Ishikawa (cell line): ENCODE measurements around the gene SH3YL1.

Experiments used
- CEBPB ChIP-seq: IDR thresholded peaks from 2 replicates; pipeline ENCODE4 v1.6.1; 2012
- CREB1 ChIP-seq: IDR thresholded peaks from 2 replicates; pipeline ENCODE4 v1.6.1; 2012; ENCODE audit warnings: low read depth
- EGR1 ChIP-seq: IDR thresholded peaks from 2 replicates; pipeline ENCODE4 v1.6.1; 2012
- EP300 ChIP-seq: IDR thresholded peaks from 2 replicates; pipeline ENCODE4 v1.6.1; 2012; ENCODE audit warnings: borderline replicate concordance
- FOXM1 ChIP-seq: IDR thresholded peaks from 2 replicates; pipeline ENCODE4 v1.6.1; 2012; ENCODE audit warnings: low read depth, borderline replicate concordance
- NFIC ChIP-seq: IDR thresholded peaks from 2 replicates; pipeline ENCODE4 v1.6.1; 2012
- RAD21 ChIP-seq: IDR thresholded peaks from 2 replicates; pipeline ENCODE4 v1.6.1; 2012; ENCODE audit warnings: low read depth
- TAF1 ChIP-seq: IDR thresholded peaks from 2 replicates; pipeline ENCODE4 v1.6.1; 2012; ENCODE audit warnings: low read depth, mild to moderate bottlenecking
- TCF12 ChIP-seq: IDR thresholded peaks from 2 replicates; pipeline ENCODE4 v1.6.1; 2012; ENCODE audit warnings: low read depth
- TEAD4 ChIP-seq: IDR thresholded peaks from 2 replicates; pipeline ENCODE4 v1.6.1; 2012
- YY1 ChIP-seq: IDR thresholded peaks from 2 replicates; pipeline ENCODE4 v1.6.1; 2012; ENCODE audit warnings: low read depth
- ZBTB7A ChIP-seq: IDR thresholded peaks from 2 replicates; pipeline ENCODE4 v1.6.1; 2012; ENCODE audit warnings: low read depth
- TF ChIP-seq, protein P1 (sequence below): IDR thresholded peaks from 2 replicates; pipeline ENCODE4 v1.6.1; 2012
- TF ChIP-seq, protein P2 (sequence below): IDR thresholded peaks from 2 replicates; pipeline ENCODE4 v1.6.1; 2012
- TF ChIP-seq, protein P3 (sequence below): IDR thresholded peaks from 2 replicates; pipeline ENCODE4 v1.6.1; 2012; ENCODE audit warnings: low read depth, mild to moderate bottlenecking

The SH3YL1 gene

DNA sequence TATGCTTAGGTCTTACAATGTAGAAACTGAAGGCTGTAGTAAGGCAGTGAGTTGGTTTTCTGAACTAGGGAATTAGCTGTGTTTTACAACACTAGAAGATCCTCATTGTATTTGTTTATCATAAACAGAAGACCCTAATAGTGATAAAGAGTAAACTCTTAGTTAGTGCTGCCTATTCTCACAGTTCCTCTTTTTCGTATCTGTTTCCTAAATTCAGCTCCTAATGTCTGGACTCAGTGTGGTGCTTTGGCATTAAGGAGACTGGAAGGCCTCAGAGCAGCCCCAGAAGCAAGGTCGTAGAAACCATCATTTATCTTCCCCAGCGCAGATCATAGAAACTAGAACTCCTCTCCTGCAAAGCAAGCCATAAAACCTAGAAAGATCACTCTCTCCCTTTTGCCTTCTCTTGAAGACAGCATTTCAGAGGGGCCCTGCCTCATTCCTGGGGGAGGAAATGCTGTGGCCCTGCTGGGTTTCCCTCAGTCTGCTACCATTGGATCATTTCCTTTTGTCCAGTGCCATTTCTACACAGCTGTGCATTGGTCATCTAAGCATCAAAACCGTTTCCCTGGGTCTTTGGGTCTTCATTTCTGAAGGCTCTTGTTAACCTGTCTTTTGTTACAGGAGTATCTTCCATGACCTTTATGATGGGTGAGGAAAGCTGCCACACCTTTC is 5.7 kb upstream of the SH3YL1 start:
- no peak for TF ChIP-seq YY1
- no peak for TF ChIP-seq ZBTB7A
- no peak for TF ChIP-seq CREB1
- TF ChIP-seq TEAD4, result no peak
- no peak for TF ChIP-seq EGR1

DNA sequence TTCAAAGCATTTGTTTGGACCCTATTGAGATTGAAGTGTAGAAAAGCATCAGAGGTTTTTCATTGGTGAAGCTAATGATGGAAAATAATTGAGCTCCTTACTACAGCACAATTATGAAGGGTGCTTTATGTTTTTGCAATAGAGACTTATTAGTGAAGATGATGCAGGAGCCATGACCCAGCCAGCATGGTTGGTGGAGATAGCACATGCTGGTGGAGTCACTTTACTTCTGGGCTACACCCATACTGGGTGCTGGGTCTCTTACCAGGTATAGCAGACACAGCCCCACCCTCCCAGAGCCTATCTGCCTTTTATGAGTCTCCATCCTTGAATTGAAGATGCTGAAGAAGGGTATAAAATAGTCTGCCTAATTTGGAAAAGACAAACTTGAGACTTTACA is 4.5 kb upstream of the SH3YL1 start:
- no peak for TF ChIP-seq ZBTB7A
- no peak for TF ChIP-seq RAD21
- TF ChIP-seq, protein P1, sequence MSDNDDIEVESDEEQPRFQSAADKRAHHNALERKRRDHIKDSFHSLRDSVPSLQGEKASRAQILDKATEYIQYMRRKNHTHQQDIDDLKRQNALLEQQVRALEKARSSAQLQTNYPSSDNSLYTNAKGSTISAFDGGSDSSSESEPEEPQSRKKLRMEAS, result no peak
- no peak for TF ChIP-seq TCF12
- no peak for TF ChIP-seq TEAD4
- TF ChIP-seq, protein P2, sequence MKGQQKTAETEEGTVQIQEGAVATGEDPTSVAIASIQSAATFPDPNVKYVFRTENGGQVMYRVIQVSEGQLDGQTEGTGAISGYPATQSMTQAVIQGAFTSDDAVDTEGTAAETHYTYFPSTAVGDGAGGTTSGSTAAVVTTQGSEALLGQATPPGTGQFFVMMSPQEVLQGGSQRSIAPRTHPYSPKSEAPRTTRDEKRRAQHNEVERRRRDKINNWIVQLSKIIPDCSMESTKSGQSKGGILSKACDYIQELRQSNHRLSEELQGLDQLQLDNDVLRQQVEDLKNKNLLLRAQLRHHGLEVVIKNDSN, result no peak
- TF ChIP-seq FOXM1, result no peak
- TF ChIP-seq EGR1, result no peak
- no peak for TF ChIP-seq CREB1
- no peak for TF ChIP-seq EP300
- no peak for TF ChIP-seq YY1
- TF ChIP-seq NFIC, result no peak
- no peak for TF ChIP-seq TAF1
- no peak for TF ChIP-seq CEBPB
- TF ChIP-seq, protein P3, sequence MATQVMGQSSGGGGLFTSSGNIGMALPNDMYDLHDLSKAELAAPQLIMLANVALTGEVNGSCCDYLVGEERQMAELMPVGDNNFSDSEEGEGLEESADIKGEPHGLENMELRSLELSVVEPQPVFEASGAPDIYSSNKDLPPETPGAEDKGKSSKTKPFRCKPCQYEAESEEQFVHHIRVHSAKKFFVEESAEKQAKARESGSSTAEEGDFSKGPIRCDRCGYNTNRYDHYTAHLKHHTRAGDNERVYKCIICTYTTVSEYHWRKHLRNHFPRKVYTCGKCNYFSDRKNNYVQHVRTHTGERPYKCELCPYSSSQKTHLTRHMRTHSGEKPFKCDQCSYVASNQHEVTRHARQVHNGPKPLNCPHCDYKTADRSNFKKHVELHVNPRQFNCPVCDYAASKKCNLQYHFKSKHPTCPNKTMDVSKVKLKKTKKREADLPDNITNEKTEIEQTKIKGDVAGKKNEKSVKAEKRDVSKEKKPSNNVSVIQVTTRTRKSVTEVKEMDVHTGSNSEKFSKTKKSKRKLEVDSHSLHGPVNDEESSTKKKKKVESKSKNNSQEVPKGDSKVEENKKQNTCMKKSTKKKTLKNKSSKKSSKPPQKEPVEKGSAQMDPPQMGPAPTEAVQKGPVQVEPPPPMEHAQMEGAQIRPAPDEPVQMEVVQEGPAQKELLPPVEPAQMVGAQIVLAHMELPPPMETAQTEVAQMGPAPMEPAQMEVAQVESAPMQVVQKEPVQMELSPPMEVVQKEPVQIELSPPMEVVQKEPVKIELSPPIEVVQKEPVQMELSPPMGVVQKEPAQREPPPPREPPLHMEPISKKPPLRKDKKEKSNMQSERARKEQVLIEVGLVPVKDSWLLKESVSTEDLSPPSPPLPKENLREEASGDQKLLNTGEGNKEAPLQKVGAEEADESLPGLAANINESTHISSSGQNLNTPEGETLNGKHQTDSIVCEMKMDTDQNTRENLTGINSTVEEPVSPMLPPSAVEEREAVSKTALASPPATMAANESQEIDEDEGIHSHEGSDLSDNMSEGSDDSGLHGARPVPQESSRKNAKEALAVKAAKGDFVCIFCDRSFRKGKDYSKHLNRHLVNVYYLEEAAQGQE, result no peak

DNA sequence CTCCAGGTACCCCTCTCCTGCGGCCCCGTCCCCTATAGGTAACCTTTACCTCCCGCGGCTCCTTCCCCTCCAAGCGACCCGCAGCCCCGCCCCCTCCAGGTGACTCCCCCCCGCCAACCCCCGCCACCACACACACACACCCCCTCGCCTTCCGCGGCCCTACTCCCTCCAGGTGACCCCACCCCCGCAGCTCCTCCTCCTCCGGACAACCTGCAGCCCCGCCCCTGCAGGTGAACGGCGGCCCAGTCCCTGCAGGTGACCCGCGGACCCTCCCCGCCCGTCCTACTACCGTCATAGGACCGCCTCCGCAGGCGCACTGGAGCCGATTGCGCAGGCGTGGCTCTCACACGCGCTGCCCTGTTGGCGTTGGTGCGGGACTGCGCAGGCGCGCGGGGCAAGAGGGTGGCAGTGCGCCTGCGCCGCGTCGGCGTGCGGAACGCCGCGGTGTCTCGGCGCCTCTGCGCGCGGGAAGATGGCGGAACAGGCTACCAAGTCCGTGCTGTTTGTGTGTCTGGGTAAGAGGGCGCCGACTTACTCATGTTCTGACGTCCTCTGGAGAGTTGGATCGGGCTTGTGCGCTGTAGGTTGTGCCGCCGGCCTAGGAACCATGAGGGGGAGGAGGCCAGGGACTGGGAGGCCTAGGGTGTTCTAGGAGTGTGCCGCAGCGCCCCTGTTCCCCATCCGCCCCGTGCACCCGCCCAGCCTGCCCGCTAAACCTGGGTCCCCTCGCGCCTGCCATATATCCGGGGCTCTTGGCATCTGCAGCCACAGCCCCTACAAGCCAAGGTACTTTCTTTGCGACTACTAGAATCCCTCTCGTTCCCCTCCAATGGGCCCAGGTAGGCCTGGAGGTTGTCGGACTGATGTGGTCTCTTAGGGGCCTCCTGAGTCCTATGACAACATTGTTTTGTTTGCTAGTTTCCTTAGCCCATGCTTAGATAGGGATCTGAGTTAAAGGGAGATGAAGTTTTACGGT is 949 bp upstream of the SH3YL1 start, which contains the start of gene ACP1:
Gene ACP1 (plus strand): TSS at position 455 of the 976 bp plus-strand sequence. CDS start 18 bp downstream, at position 473.
- TF ChIP-seq, protein P3, result no peak
- TF ChIP-seq FOXM1, result no peak
- TF ChIP-seq TCF12, result peak; percentile 47; the same call in 1 of the 2 replicates
- TF ChIP-seq, protein P1, result peak; percentile 56; the same call in 1 of the 2 replicates
- TF ChIP-seq TEAD4, result peak; percentile 41; the same call in 1 of the 2 replicates
- no peak for TF ChIP-seq RAD21
- TF ChIP-seq ZBTB7A, result no peak
- TF ChIP-seq CEBPB, result no peak
- TF ChIP-seq YY1, result peak; percentile 95
- TF ChIP-seq TAF1, result peak; percentile 93
- TF ChIP-seq NFIC, result no peak
- no peak for TF ChIP-seq EP300
- TF ChIP-seq EGR1, result peak; percentile 69
- TF ChIP-seq CREB1, result 0 out of 2 replicates have a peak, but pooled peaks have one; percentile 25
- TF ChIP-seq, protein P2, result peak; percentile 61; the same call in 1 of the 2 replicates

DNA sequence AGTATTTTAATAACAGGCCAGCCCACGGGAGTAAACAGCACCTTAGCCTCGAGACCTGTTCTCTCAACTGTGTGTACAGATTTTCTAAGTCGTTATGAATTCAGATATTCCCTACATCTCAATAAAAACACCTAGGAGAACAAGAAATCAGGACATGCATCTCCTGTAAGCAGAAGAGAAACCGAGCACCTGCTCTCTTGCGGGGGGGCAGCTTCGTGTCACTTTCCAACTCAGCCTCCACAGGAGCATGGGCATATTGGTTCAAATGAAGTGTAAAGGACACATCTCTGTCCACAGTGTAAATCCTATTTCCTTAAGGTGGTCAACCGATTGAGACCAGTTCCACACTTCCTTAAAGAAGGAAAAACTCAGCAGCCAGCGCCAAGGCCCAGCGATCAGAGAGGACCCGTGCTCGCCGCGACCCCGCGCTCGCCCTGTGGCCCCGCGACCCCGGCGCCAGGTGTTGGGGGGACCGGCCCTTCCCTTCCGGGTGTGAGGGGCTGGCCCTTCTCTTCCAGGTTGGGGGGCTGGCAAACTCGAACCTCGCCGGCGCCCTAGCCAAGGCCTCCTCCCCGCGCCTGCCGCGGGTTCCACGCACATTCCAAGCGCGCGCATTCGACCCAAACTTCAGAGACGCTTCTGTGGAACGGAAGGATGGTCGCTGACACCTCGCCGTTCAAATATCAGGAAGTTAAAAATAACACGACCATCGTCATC is 652 bp downstream of the SH3YL1 start:
- TF ChIP-seq TEAD4 (peak; percentile 30), NFIC (no peak)

DNA sequence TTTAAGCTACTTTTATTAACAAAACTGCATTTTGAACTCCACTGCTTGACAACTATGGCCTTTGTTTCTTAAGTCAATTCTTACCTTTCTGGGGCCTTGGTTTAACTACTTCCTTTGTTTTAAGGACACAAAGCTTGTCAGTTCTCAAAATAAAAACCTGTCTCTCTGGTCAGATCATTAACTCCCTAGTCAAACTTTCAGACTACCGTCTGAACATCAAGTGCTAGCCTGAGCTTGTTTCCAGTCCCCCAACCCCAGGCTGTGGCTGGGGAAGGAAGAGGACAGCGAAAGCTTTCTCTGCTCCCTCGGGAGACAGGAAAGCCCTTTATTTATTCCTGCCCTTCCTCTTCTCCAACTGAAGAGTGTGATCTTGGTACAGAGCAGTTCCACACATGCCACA is 1.7 kb downstream of the SH3YL1 start:
- TF ChIP-seq CEBPB (no peak), TAF1 (no peak), EGR1 (no peak), NFIC (no peak), FOXM1 (no peak), CREB1 (no peak), EP300 (no peak), TEAD4 (no peak), RAD21 (no peak), TCF12 (no peak), YY1 (no peak)
- TF ChIP-seq, protein P2, result no peak
- TF ChIP-seq, protein P1, result no peak
- TF ChIP-seq, protein P3, result no peak
